Measurements from ENCODE around the gene PSMD8. TPM values are rescaled to one million over a fixed set of nuclear protein-coding genes. Genes with fewer than 3 reads are reported as not detected.

Gene PSMD8
- total and polyA plus RNA-seq, 2 donors (not counting 3 experiments of a cell fraction or from before 2014, with no cell fraction given) = 203 to 543 TPM

DNA sequence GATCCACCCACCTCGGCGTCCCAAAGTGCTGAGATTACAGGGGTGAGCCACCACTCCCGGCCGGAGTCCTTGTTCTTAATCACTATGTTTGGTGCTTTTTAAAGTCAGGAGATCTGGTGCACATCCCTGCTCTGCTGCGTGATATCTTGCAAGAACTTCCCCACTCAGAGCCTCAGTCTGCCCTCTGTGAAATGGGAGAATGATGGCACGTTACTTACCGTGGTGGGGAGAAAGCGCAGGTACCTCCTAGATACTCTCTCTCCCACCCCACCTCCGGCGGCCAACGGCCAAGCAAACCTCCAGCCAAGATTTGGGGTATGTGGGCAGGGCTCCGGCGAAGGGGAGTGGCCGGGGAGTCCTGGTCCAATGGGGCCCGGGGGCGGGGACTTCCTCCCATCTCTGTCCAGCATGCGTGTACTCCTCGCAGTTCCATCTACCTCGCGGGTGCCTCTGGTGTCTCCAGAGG, 58.9 kb downstream of the PSMD8 start, which contains the start of gene RYR1:
Gene RYR1, plus strand, starts transcription at position 424 of the 466 bp plus-strand sequence. CDS start 139 bp downstream, outside the sequence.
- dilution Hi-C loops (cut with MboI; ENCODE audit: extremely low pct_ligation_motif_present, low sequenced_read_pairs) = no loop called here
- CTCF ChIA-PET = no interaction called here

More for the DNA sequence above, 58.9 kb downstream of the PSMD8 start, which contains the start of gene RYR1:
- no peaks in the 10 kb centered on the region for H4K20me1 ChIP-seq (replicated peaks; ENCODE audit: control insufficient read depth, extremely low read depth, insufficient read depth, low read length)
- no peaks in the 10 kb centered on the region for H3K4me1 ChIP-seq (ENCODE audit: control insufficient read depth, extremely low read depth, insufficient read depth, low read length)
- H2AFZ ChIP-seq (ENCODE audit: low read depth, low read length) = no peak within 1 kb of the TSS
- no peaks in the 10 kb centered on the region for H3K36me3 ChIP-seq (ENCODE audit: control insufficient read depth in 2 of 2, extremely low read depth in 1 of 2, insufficient read depth in 2 of 2, low read length in 2 of 2)
- H3K4me3 ChIP-seq (replicated peaks in 1 of 3; ENCODE audit: insufficient read depth in 1 of 3, low read depth in 1 of 3, low read length in 3 of 3) = no peak within 1 kb of the TSS
- TF ChIP-seq GATA2 (IDR thresholded peaks at IDR 0.05; ENCODE audit: insufficient read depth, insufficient read length, low read depth, low read length) (no peak), JUN (IDR thresholded peaks at IDR 0.05; ENCODE audit: borderline replicate concordance, insufficient read depth, insufficient read length, low read depth) (no peak), POLR2A (IDR thresholded peaks at IDR 0.05; ENCODE audit: low read depth, low read length) (no peak), POLR2AphosphoS5 (IDR thresholded peaks at IDR 0.05; ENCODE audit: insufficient read depth, low read depth, low read length) (no peak), FOS (IDR thresholded peaks at IDR 0.05; ENCODE audit: borderline replicate concordance, insufficient read depth, low read length) (no peak), EZH2 (IDR thresholded peaks at IDR 0.05; ENCODE audit: borderline replicate concordance, low read depth, low read length, severe bottlenecking) (no peak), MYC (IDR thresholded peaks at IDR 0.05; ENCODE audit: low read depth, low read length) (no peak)
- TF ChIP-seq, protein P1, sequence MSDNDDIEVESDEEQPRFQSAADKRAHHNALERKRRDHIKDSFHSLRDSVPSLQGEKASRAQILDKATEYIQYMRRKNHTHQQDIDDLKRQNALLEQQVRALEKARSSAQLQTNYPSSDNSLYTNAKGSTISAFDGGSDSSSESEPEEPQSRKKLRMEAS (IDR thresholded peaks at IDR 0.05; ENCODE audit: insufficient read depth, insufficient read length) = no peak
- TF ChIP-seq, protein P2, sequence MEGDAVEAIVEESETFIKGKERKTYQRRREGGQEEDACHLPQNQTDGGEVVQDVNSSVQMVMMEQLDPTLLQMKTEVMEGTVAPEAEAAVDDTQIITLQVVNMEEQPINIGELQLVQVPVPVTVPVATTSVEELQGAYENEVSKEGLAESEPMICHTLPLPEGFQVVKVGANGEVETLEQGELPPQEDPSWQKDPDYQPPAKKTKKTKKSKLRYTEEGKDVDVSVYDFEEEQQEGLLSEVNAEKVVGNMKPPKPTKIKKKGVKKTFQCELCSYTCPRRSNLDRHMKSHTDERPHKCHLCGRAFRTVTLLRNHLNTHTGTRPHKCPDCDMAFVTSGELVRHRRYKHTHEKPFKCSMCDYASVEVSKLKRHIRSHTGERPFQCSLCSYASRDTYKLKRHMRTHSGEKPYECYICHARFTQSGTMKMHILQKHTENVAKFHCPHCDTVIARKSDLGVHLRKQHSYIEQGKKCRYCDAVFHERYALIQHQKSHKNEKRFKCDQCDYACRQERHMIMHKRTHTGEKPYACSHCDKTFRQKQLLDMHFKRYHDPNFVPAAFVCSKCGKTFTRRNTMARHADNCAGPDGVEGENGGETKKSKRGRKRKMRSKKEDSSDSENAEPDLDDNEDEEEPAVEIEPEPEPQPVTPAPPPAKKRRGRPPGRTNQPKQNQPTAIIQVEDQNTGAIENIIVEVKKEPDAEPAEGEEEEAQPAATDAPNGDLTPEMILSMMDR (IDR thresholded peaks at IDR 0.05; ENCODE audit: extremely low read depth in 1 of 2, insufficient read depth in 1 of 2, low read depth in 1 of 2, low read length in 2 of 2) = no peak
- H3K9me1 ChIP-seq (replicated peaks; ENCODE audit: control insufficient read depth, extremely low read depth, insufficient read depth, low read length) = no peaks in the 10 kb centered on the region
- FAIRE-seq (no peak), DNase-seq (ENCODE audit: low read depth, low spot score) (no peak)
- no TSS peak for BruUV-seq (replicated peaks)
- no peak within 1 kb of the TSS for H3K4me2 ChIP-seq (ENCODE audit: insufficient read depth, low read length)
- POLR2A ChIA-PET = no interaction called here
- no peaks in the 10 kb centered on the region for H3K9me3 ChIP-seq (replicated peaks; ENCODE audit: control insufficient read depth, insufficient read depth, low read length)
- intact Hi-C loops (cut with micrococcal nuclease) = no loop called here
- no peak within 1 kb of the TSS for H3K9ac ChIP-seq (replicated peaks; ENCODE audit: extremely low read depth, insufficient read depth, low read length)
- no peak within 1 kb of the TSS for H3K27ac ChIP-seq (ENCODE audit: insufficient read depth, low read depth, low read length)
- peaks cover 4 to 5% of the 10 kb centered on the region in 2 experiments for H3K27me3 ChIP-seq (ENCODE audit: control insufficient read depth in 2 of 2, insufficient read depth in 2 of 2, low read length in 2 of 2)
- H3K79me2 ChIP-seq (ENCODE audit: control insufficient read depth, insufficient read depth, low read length) = no peaks in the 10 kb centered on the region

Other genes starting within 250 kb of the PSMD8 start
- 3.9 and 5.0 TPM in 2 replicates for gene DPF1, start 150.3 kb upstream of the PSMD8 start, total RNA-seq
- gene DPF1, start 150.3 kb upstream of the PSMD8 start, polyA plus RNA-seq = 1.6 and 2.0 TPM in 2 replicates
- gene PPP1R14A, start 118.2 kb upstream of the PSMD8 start, total RNA-seq = 5.3 and 16.3 TPM in 2 replicates
- 3.0 and 5.9 TPM in 2 replicates for gene PPP1R14A, start 118.2 kb upstream of the PSMD8 start, polyA plus RNA-seq
- 20.1 and 46.6 TPM in 2 replicates for gene SPINT2, start 110.0 kb upstream of the PSMD8 start, total RNA-seq
- gene SPINT2, start 110.0 kb upstream of the PSMD8 start, polyA plus RNA-seq = 23.9 and 28.9 TPM in 2 replicates
- 4.3 and 18.9 TPM in 2 replicates for gene C19orf33, start 70.3 kb upstream of the PSMD8 start, total RNA-seq
- gene C19orf33, start 70.3 kb upstream of the PSMD8 start, polyA plus RNA-seq = 34.1 and 54.0 TPM in 2 replicates
- gene YIF1B, start 58.6 kb upstream of the PSMD8 start, total RNA-seq = 80.9 and 85.8 TPM in 2 replicates
- 249 and 345 TPM in 2 replicates for gene YIF1B, start 58.6 kb upstream of the PSMD8 start, polyA plus RNA-seq
- gene KCNK6, start 54.7 kb upstream of the PSMD8 start, total RNA-seq = 8.0 and 11.3 TPM in 2 replicates
- 7.4 and 7.7 TPM in 2 replicates for gene KCNK6, start 54.7 kb upstream of the PSMD8 start, polyA plus RNA-seq
- gene CATSPERG, start 38.7 kb upstream of the PSMD8 start, total RNA-seq = 2.2 and 4.2 TPM in 2 replicates
- 0.77 and 0.81 TPM in 2 replicates for gene CATSPERG, start 38.7 kb upstream of the PSMD8 start, polyA plus RNA-seq
- gene GGN, start 13.5 kb downstream of the PSMD8 start, total RNA-seq = 0.88 and 1.5 TPM in 2 replicates
- gene GGN, start 13.5 kb downstream of the PSMD8 start, polyA plus RNA-seq = 0.39 and 0.73 TPM in 2 replicates
- gene SPRED3, start 14.1 kb downstream of the PSMD8 start, total RNA-seq = 13.5 and 15.7 TPM in 2 replicates
- gene SPRED3, start 14.1 kb downstream of the PSMD8 start, polyA plus RNA-seq = 5.7 and 7.0 TPM in 2 replicates
- gene FAM98C, start 28.5 kb downstream of the PSMD8 start, total RNA-seq = 13.0 and 15.4 TPM in 2 replicates
- 12.6 and 16.5 TPM in 2 replicates for gene FAM98C, start 28.5 kb downstream of the PSMD8 start, polyA plus RNA-seq
- gene RASGRP4, start 51.6 kb downstream of the PSMD8 start, total RNA-seq = not detected in 2 replicates
- not detected in 2 replicates for gene RASGRP4, start 51.6 kb downstream of the PSMD8 start, polyA plus RNA-seq
- 0.02 TPM in 1 of 2 replicates, not detected in the other for gene RYR1, start 59.1 kb downstream of the PSMD8 start, total RNA-seq
- under 0.01 TPM in 1 of 2 replicates, not detected in the other for gene RYR1, start 59.1 kb downstream of the PSMD8 start, polyA plus RNA-seq
- gene MAP4K1, start 243.4 kb downstream of the PSMD8 start, total RNA-seq = 1.2 and 1.6 TPM in 2 replicates
- gene MAP4K1, start 243.4 kb downstream of the PSMD8 start, polyA plus RNA-seq = 0.12 and 0.14 TPM in 2 replicates
- gene EIF3K, start 244.6 kb downstream of the PSMD8 start, total RNA-seq = 267 and 277 TPM in 2 replicates
- gene EIF3K, start 244.6 kb downstream of the PSMD8 start, polyA plus RNA-seq = 584 and 644 TPM in 2 replicates